Lower leg skin (tissue), 4 donors: ENCODE measurements around the gene MRPS9. TPM values are rescaled to one million over a fixed set of nuclear protein-coding genes. Genes with fewer than 3 reads are reported as not detected.

Source experiments
- DNase-seq, 2 donors: peaks; one replicate each; pipeline ENCODE4 v3.0.0-alpha.2; 2019; ENCODE audit warnings: low spot score in 2 of 2
- H3K4me3 ChIP-seq: fragments of 200-600 bp; sonication (generic); 2 replicates; pipeline ENCODE4 v1.5.1; 2017; ENCODE audit warnings: mild to moderate bottlenecking, low read depth; ENCODE audit not compliant: poor library complexity, severe bottlenecking
- CTCF ChIP-seq, 3 donors: fragments of 450-650 bp; IDR thresholded peaks; one replicate each; pipeline ENCODE4 v1.5.1; 2016; ENCODE audit warnings: antibody characterized with exemption in 3 of 3, mild to moderate bottlenecking in 3 of 3, moderate library complexity in 2 of 3
- POLR2A ChIP-seq, 2 donors: fragments of 450-650 bp; IDR thresholded peaks; one replicate each; pipeline ENCODE4 v1.6.1; 2016 to 2017; ENCODE audit warnings: antibody characterized with exemption in 2 of 2, mild to moderate bottlenecking in 1 of 2, moderate library complexity in 1 of 2
- WGBS, 2 donors: methylation state at CpG; one replicate each; pipeline ENCODE4 v1.1.5; 2018; 5-methylcytosine and 5-hydroxymethylcytosine counted together
- intact Hi-C: fragments of 100-400 bp; cut with DNase I; formaldehyde crosslinking; loops from one replicate; pipeline ENCODE4 v1.15.0; 2023; ENCODE audit warnings: low total_unique reads
- total RNA-seq, 4 donors: library from RNA; depleted of rRNA; stranded (reverse); fragments of >200 nt; gene quantifications; one replicate each; pipeline ENCODE4 v1.1.0, GENCODE V29; 2016

Gene MRPS9
- total RNA-seq, 4 donors from 2014 or later = 16.1 to 20.0 (median 17.3) TPM

- no peak overlapping the region for H3K4me3 ChIP-seq
- TF ChIP-seq CTCF (IDR thresholded peaks at IDR 0.05) (no peak), POLR2A (IDR thresholded peaks at IDR 0.05) (no peak)
- intact Hi-C loops = no loop called here
- 92 to 97% methylated on average over 7 of the region's 7 CpGs for WGBS, 2 donors
- DNase-seq = no peak
Observed at GRCh38 chr2:105070010-105070865, 32.4 kb downstream of the MRPS9 start.

DNA sequence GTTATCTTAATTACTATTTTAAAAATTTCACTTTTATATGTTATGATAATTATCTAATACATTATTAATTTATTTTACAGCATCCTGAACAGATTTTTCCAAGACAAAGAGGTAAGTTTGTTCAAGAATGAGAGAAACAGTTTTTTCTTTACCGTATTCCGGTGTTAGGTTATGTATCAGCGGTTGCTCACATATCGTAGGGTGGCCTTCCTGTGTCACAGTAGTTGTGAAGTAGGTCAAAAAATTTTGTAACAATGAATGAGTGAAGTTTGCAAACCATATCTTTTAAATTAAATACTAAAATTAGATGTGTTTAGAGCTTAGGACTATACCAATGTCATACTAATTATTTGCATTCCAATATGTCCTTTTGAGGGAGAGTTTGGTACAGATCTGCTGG lies 33.5 kb downstream of the MRPS9 start:
- 97% methylated on average over 4 of the region's 4 CpGs for WGBS, 2 donors
- no peak for DNase-seq
- no peak overlapping the region for H3K4me3 ChIP-seq
- TF ChIP-seq POLR2A (IDR thresholded peaks at IDR 0.05) (no peak), CTCF (IDR thresholded peaks at IDR 0.05) (no peak)
- intact Hi-C loops = no loop called here

GRCh38 chr2:105072039-105072438 lies 34.2 kb downstream of the MRPS9 start:
- WGBS, 2 donors = 91 to 93% methylated on average over 2 of the region's 2 CpGs
- intact Hi-C loops = no loop called here

GRCh38 chr2:105073591-105073990 lies 35.7 kb downstream of the MRPS9 start:
- no peak overlapping the region for H3K4me3 ChIP-seq
- intact Hi-C loops = no loop called here
- no peak for DNase-seq
- no peak for TF ChIP-seq POLR2A (IDR thresholded peaks at IDR 0.05)
- no peak for TF ChIP-seq CTCF (IDR thresholded peaks at IDR 0.05)
- 72 to 85% methylated on average over 4 of the region's 4 CpGs for WGBS, 2 donors

More at GRCh38 chr2:105072039-105072438, 34.2 kb downstream of the MRPS9 start:
- no peak for TF ChIP-seq POLR2A (IDR thresholded peaks at IDR 0.05)
- no peak for DNase-seq
- H3K4me3 ChIP-seq = no peak overlapping the region

DNA sequence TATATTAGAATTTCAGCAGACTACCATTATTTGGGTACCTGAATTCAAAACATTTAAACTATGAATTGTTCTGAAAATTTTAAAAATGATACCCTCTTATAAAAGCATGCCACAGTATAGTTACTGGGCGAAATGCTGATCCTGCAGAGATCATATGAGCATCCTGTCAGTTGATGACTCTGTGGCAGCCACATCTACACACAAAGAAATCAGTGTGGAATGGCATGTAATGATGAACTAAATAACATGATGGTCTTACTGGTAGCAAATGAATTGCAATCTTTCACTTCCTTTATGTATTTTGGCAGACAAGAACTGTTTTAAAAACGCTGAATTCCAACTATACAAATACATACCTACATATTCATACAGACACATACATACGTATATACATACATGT lies 38.3 kb downstream of the MRPS9 start:
- 94 to 96% methylated on average over 3 of the region's 3 CpGs for WGBS, 2 donors
- no peak overlapping the region for H3K4me3 ChIP-seq
- TF ChIP-seq POLR2A (IDR thresholded peaks at IDR 0.05) (no peak), CTCF (IDR thresholded peaks at IDR 0.05) (no peak)
- DNase-seq = no peak
- intact Hi-C loops = no loop called here

DNA sequence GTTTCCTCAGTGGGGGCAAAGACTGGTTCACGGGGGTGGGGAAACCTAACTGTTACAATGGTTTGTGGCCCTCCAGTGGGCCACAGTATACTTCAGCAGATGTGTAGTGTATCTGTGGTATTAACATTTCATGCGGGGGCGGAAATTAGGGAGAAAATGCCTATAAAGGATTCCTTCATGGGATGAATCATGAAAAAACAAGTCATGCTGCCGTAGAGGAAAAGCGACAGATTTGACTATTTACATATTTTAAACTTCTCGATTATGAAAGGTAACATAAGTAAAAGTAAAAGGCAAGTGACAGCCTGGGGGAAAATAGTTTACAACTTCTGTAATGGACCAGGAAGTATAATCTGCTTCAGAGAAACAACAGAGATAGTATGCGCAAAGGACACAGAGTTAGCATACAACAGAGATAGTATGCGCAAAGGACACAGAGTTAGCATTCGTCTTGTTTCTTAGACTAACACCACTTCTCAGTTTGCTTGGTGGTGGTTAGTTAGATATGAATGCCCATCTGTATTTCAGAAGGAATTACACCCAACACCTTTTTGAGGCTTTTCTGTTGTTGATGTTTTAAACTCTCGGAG lies 41.1 kb downstream of the MRPS9 start:
- DNase-seq = no peak
- 84 to 87% methylated on average over 10 of the region's 10 CpGs for WGBS, 2 donors
- intact Hi-C loops = no loop called here
- no peak overlapping the region for H3K4me3 ChIP-seq
- TF ChIP-seq POLR2A (IDR thresholded peaks at IDR 0.05) = no peak
- TF ChIP-seq CTCF (IDR thresholded peaks at IDR 0.05) = no peak
